LNCaP clone FGC (cell line): ENCODE measurements around the gene ZNF491.

Experiments used
- DNase-seq: peaks from one replicate; pipeline ENCODE4 v3.0.0-alpha.2; 2011; ENCODE audit warnings: low read depth
- H3K4me3 ChIP-seq: 2 replicates; pipeline ENCODE4 v1.5.1; 2011; ENCODE audit warnings: mild to moderate bottlenecking, low read depth, low read length, control low read depth
- TF ChIP-seq, protein P1 (sequence below): IDR thresholded peaks from 2 replicates; pipeline ENCODE4 v1.5.1; 2012; ENCODE audit warnings: mild to moderate bottlenecking; ENCODE audit not compliant: control insufficient read depth, insufficient read depth; ENCODE audit errors: extremely low read depth

Gene ZNF491

DNA sequence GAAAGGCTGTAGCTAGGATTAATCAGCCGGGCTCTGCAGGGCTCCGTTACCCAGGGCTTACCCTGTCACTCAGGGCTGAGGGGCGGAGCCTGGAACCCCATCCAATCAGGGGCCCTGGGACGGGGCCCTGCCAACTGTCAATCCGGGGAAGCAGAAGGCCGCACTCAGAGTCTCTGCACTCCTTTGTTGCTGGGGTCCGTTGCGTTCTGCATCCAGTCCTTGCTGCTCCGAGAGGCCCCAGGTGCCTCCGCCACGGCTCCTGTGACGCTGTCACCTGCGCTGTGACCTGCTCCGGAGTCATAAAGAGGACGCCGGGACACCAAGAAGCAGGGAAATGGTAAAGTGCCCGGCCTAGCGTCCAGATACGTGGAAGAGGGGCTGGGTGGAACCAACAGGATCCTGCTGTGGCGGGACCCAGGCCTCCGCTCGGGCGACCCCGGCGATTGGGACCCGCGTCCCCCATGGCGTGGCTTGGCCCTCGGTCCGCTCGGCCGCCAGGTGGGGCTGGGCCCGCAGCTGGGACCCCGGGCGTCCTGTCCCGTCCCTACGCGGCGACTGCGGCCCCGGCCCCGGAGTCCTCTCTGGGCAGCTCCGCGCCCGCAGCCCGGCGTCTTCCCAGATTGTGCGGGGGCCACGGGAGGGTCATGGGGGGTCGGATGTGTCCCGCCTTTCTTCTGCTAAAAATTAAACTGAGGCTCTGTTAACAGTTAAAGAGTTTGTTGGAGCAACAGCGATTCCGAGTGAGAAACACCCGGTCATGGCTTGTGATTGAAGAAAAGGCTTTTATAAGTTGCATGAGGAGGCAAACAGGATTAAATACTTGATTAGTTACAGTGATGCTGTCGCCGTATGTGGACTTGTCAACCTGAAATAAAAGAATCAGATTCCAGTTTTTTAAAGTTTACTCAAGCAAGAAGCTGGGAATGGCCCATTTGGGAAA is at the start of gene ZNF491:
TSS of gene ZNF491 (plus strand) at position 133 of the 940 bp plus-strand sequence. CDS start 7,431 bp downstream, outside the sequence.
- TF ChIP-seq, protein P1, sequence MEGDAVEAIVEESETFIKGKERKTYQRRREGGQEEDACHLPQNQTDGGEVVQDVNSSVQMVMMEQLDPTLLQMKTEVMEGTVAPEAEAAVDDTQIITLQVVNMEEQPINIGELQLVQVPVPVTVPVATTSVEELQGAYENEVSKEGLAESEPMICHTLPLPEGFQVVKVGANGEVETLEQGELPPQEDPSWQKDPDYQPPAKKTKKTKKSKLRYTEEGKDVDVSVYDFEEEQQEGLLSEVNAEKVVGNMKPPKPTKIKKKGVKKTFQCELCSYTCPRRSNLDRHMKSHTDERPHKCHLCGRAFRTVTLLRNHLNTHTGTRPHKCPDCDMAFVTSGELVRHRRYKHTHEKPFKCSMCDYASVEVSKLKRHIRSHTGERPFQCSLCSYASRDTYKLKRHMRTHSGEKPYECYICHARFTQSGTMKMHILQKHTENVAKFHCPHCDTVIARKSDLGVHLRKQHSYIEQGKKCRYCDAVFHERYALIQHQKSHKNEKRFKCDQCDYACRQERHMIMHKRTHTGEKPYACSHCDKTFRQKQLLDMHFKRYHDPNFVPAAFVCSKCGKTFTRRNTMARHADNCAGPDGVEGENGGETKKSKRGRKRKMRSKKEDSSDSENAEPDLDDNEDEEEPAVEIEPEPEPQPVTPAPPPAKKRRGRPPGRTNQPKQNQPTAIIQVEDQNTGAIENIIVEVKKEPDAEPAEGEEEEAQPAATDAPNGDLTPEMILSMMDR = peak; percentile 45
- peak within 1 kb of the TSS; percentile 61 for H3K4me3 ChIP-seq
- peak; percentile 63 for DNase-seq

DNA sequence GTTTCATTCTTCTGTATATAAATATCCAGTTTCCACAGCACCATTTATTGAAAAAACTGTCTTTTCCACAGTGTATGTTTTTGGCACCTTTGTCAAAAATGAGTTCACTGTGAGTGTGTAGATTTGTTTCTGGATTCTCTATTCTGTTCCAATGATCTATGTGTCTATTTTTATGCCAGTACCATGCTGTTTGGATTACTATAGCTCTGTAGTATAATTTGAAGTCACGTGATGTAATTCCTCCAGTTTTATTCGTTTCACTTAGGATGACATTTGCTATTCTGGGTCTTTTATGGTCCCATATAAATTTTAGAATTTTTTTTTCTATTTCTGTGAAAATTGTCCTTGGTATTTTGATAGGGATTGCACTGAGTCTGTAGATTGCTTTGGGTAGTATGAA is 48.6 kb upstream of the ZNF491 start:
- no peak for DNase-seq
- no peak overlapping the region for H3K4me3 ChIP-seq
- TF ChIP-seq, protein P1 = no peak

DNA sequence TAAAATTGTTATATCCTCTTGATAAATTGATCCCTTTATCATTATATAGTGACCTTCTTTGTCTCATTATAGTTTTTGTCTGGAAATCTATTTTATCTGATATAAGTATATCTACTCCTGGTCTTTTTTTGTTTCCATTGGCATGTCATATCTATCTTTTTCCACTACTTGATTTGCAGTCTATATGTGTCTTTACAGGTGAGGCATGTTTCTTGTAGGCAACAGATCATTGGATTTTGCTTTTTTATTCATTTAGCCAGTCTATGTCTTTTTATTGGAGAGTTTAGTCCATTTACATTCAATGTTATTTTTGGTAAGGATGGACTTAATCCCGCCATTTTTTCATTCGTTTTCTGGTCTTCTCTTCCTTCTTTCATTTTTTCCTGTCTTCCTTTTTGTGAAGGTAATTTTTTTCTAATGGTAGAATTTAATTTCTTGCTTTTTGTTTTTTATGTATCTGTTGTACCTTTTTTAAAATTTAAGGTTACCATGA is 46.0 kb upstream of the ZNF491 start:
- no peak overlapping the region for H3K4me3 ChIP-seq
- TF ChIP-seq, protein P1 = no peak
- DNase-seq = no peak

DNA sequence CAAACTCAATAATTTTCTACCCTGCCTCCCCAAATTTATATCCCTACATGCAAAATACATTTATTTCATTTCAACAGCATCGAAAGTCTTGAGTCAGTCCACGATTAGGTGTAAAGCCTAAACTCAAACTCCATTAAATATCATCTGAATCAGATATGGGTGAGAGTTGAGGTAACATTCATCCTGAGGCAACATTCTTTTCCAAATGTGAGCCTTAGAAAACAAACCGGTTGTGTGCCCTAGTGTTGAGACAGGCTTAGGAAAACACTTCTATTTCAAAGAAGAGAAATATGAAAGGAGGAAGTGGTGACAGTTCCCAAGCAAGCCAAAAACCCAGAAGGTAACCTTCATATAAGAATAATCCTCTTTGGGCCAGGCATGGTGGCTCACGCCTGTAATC is 43.7 kb upstream of the ZNF491 start:
- no peak overlapping the region for H3K4me3 ChIP-seq
- TF ChIP-seq, protein P1 = no peak

DNA sequence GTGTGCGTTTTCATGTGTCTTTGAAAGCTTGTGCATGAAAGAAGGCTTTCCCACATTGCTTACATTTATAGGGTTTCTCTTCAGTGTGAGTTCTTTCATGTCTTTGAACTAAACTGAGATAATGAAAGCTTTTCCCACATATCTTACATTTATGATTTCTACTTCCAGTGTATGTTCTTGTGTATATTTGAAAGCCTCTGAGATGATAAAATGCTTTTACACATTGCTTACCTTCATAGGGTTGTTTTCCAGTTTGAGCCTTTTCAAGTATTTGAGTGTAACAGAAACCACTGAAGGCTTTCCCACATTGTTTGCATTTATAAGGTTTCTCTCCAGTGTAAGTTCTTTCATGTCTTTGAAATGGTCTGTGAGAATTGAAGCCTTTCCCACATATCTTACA is 41.4 kb upstream of the ZNF491 start:
- no peak overlapping the region for H3K4me3 ChIP-seq
- no peak for DNase-seq
- TF ChIP-seq, protein P1 = no peak

More for the DNA sequence above, 43.7 kb upstream of the ZNF491 start:
- DNase-seq = no peak

DNA sequence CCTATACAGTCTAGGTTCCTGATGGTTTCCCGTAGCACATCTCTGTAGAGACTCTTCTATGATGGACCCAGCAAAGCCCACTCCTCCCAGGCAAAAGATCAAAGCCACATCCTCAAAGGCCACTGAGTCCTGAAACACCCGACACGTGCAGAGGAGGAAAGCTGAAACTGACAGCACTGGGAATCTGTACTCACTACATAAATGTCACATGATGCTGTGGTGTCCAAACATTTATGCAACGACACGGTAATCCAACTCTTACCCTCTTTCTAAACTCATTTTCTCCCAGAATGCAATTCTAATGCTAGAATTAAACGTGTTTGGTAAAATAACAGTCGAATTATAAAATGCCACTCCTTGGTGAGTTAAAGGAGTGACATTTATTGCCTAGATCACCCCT is 38.5 kb upstream of the ZNF491 start:
- TF ChIP-seq, protein P1 = no peak
- no peak overlapping the region for H3K4me3 ChIP-seq
- DNase-seq = no peak
